ENCODE measurements around the gene P2RX1. TPM values are rescaled to one million over a fixed set of nuclear protein-coding genes. Genes with fewer than 3 reads are reported as not detected.

Gene P2RX1
- total RNA-seq, 4 donors from 2014 or later = 1.2 to 18.8 (median 9.9) TPM

GRCh38 chr17:3918372-3919122, 2.3 kb upstream of the P2RX1 start:
- H3K27ac ChIP-seq = peak overlapping the region; percentile 48 to 54

GRCh38 chr17:3917391-3917931, 1.2 kb upstream of the P2RX1 start:
- Histone ChIP-seq H3K36me3 (no peaks in the 10 kb centered on the region), H3K27ac (peak overlapping the region; percentile 13 to 31), H3K9me3 (no peaks in the 10 kb centered on the region), H3K4me1 (no peaks in the 10 kb centered on the region), H3K27me3 (no peaks in the 10 kb centered on the region), H3K4me3 (no peak overlapping the region)
- no peak for DNase-seq
- TF ChIP-seq POLR2A (IDR thresholded peaks at IDR 0.05) = no peak
- TF ChIP-seq CTCF (IDR thresholded peaks at IDR 0.05) = no peak
- intact Hi-C loops (cut with DNase I; ENCODE audit: low total_unique reads) = no loop called here

More at GRCh38 chr17:3918372-3919122, 2.3 kb upstream of the P2RX1 start:
- H3K9me3 ChIP-seq = no peaks in the 10 kb centered on the region
- DNase-seq = no peak
- intact Hi-C loops (cut with DNase I; ENCODE audit: low total_unique reads) = no loop called here
- no peaks in the 10 kb centered on the region for H3K36me3 ChIP-seq
- TF ChIP-seq CTCF (IDR thresholded peaks at IDR 0.05) (no peak), POLR2A (IDR thresholded peaks at IDR 0.05) (no peak)
- H3K4me3 ChIP-seq = no peak overlapping the region
- H3K27me3 ChIP-seq = no peaks in the 10 kb centered on the region
- H3K4me1 ChIP-seq = no peaks in the 10 kb centered on the region

GRCh38 chr17:3916825-3917224, 560 bp upstream of the P2RX1 start:
- TF ChIP-seq CTCF (IDR thresholded peaks at IDR 0.05) = no peak
- no peak for TF ChIP-seq POLR2A (IDR thresholded peaks at IDR 0.05)
- Histone ChIP-seq H3K27ac (peak overlapping the region; percentile 13 to 37), H3K4me1 (no peaks in the 10 kb centered on the region)

GRCh38 chr17:3915581-3915994, 677 bp downstream of the P2RX1 start:
- no peaks in the 10 kb centered on the region for H3K4me1 ChIP-seq
- H3K36me3 ChIP-seq = no peaks in the 10 kb centered on the region
- TF ChIP-seq CTCF (IDR thresholded peaks at IDR 0.05) (no peak), POLR2A (IDR thresholded peaks at IDR 0.05) (no peak)
- H3K27ac ChIP-seq = peak overlapping the region in 1 of 2 donors; percentile 37
- H3K4me3 ChIP-seq = no peak overlapping the region
- H3K9me3 ChIP-seq = no peaks in the 10 kb centered on the region
- intact Hi-C loops (cut with DNase I; ENCODE audit: low total_unique reads) = no loop called here
- H3K27me3 ChIP-seq = no peaks in the 10 kb centered on the region
- no peak for DNase-seq

More at GRCh38 chr17:3916825-3917224, 560 bp upstream of the P2RX1 start:
- H3K9me3 ChIP-seq = no peaks in the 10 kb centered on the region
- no peaks in the 10 kb centered on the region for H3K27me3 ChIP-seq
- no peak for DNase-seq
- H3K4me3 ChIP-seq = no peak overlapping the region
- H3K36me3 ChIP-seq = no peaks in the 10 kb centered on the region
- intact Hi-C loops (cut with DNase I; ENCODE audit: low total_unique reads) = no loop called here

GRCh38 chr17:3914312-3914670, 2.0 kb downstream of the P2RX1 start:
- TF ChIP-seq POLR2A (IDR thresholded peaks at IDR 0.05) (no peak), CTCF (IDR thresholded peaks at IDR 0.05) (no peak)
- DNase-seq = no peak
- Histone ChIP-seq H3K27ac (peak overlapping the region in 1 of 2 donors; percentile 25), H3K27me3 (no peaks in the 10 kb centered on the region), H3K9me3 (no peaks in the 10 kb centered on the region), H3K36me3 (no peaks in the 10 kb centered on the region), H3K4me3 (no peak overlapping the region), H3K4me1 (no peaks in the 10 kb centered on the region)
- intact Hi-C loops (cut with DNase I; ENCODE audit: low total_unique reads) = no loop called here

Measured in uterus (tissue), 4 donors.